Caco-2 (cell line): ENCODE results near the gene NCKAP5. TPM values are rescaled to one million over a fixed set of nuclear protein-coding genes. Genes with fewer than 3 reads are reported as not detected.

Experiments used
- BruUV-seq: library from RNA; stranded (reverse); fragments of 400-500 nt; replicated peaks from 2 replicates; lab custom pipeline; 2021; lab: Mats Ljungman, UMichigan
- CTCF ChIA-PET: fragments of 300-600 bp; sonication (Branson Sonifier 250); formaldehyde crosslinking; loops from one replicate; lab custom pipeline; 2022; ENCODE audit warnings: antibody characterized with exemption; lab: Charles Lee
- POLR2A ChIA-PET: fragments of 300-600 bp; sonication (Branson Sonifier 250); formaldehyde crosslinking; loops from one replicate; lab custom pipeline; 2022; ENCODE audit warnings: antibody characterized with exemption; lab: Charles Lee
- DNase-seq, 2 experiments: peaks; one replicate each; pipeline versions ENCODE4 v3.0.0 to v3.0.0-alpha.2; 2020 to 2022
- H3K27me3 ChIP-seq: replicated peaks from 2 replicates; pipeline ENCODE4 v1.6.0; 2011; ENCODE audit warnings: low read length; ENCODE audit not compliant: control insufficient read depth, insufficient read depth
- H3K36me3 ChIP-seq: 2 replicates; pipeline ENCODE4 v1.5.1; 2011; ENCODE audit warnings: low read length; ENCODE audit not compliant: control insufficient read depth, insufficient read depth
- H3K4me1 ChIP-seq: fragments of 250-450 bp; sonication (Bioruptor Pico); 2 replicates; pipeline ENCODE4 v1.5.1; 2020; ENCODE audit warnings: mild to moderate bottlenecking
- H3K4me3 ChIP-seq: 2 replicates; pipeline ENCODE4 v1.5.1; 2011; ENCODE audit warnings: low read depth, mild to moderate bottlenecking, control low read depth, low read length
- H3K9me3 ChIP-seq: fragments of 250-450 bp; sonication (Bioruptor Pico); 2 replicates; pipeline ENCODE4 v1.5.1; 2020; ENCODE audit warnings: mild to moderate bottlenecking, moderate library complexity
- H3K27ac Mint-ChIP-seq: one replicate; pipeline ENCODE4 v1.8.0; 2022; ENCODE audit warnings: mixed read lengths; ENCODE audit not compliant: unreplicated experiment
- H3K27me3 Mint-ChIP-seq: one replicate; pipeline ENCODE4 v1.8.0; 2022; ENCODE audit warnings: mixed read lengths; ENCODE audit not compliant: insufficient read depth, unreplicated experiment
- H3K36me3 Mint-ChIP-seq: one replicate; pipeline ENCODE4 v1.8.0; 2022; ENCODE audit warnings: mild to moderate bottlenecking, mixed read lengths; ENCODE audit not compliant: insufficient read depth, unreplicated experiment
- H3K4me1 Mint-ChIP-seq: one replicate; pipeline ENCODE4 v1.8.0; 2022; ENCODE audit warnings: low read depth, mixed read lengths; ENCODE audit not compliant: unreplicated experiment
- H3K4me3 Mint-ChIP-seq: one replicate; pipeline ENCODE4 v1.8.0; 2022; ENCODE audit warnings: mild to moderate bottlenecking, moderate library complexity, mixed read lengths; ENCODE audit not compliant: unreplicated experiment
- H3K9me3 Mint-ChIP-seq: one replicate; pipeline ENCODE4 v1.8.0; 2022; ENCODE audit warnings: mixed read lengths; ENCODE audit not compliant: unreplicated experiment
- intact Hi-C: fragments of 100-400 bp; cut with micrococcal nuclease; formaldehyde crosslinking; loops from one replicate; pipeline ENCODE4 v1.10.0; 2022; ENCODE audit not compliant: unreplicated experiment
- total RNA-seq: library from RNA; stranded (reverse); gene quantifications from 2 replicates; pipeline ENCODE4 v1.2.3, GENCODE V29; 2022
- TF ChIP-seq, protein P1 (sequence below), 2 experiments: fragments of 200-600 bp in 1 of 2; IDR thresholded peaks; 1 replicate in 1 of 2; 2 replicates in 1 of 2; pipeline versions ENCODE4 v1.5.1 to v1.8.0; 2011 to 2022; ENCODE audit warnings: antibody characterized with exemption in 1 of 2, control low read depth in 1 of 2, inconsistent platforms in 1 of 2, low read depth in 1 of 2, low read length in 1 of 2, mild to moderate bottlenecking in 1 of 2, moderate library complexity in 1 of 2; ENCODE audit not compliant: insufficient read depth in 1 of 2, severe bottlenecking in 1 of 2, unreplicated experiment in 1 of 2

NCKAP5 gene
- total RNA-seq, 1 experiment from 2014 or later, result 3.8 TPM

DNA sequence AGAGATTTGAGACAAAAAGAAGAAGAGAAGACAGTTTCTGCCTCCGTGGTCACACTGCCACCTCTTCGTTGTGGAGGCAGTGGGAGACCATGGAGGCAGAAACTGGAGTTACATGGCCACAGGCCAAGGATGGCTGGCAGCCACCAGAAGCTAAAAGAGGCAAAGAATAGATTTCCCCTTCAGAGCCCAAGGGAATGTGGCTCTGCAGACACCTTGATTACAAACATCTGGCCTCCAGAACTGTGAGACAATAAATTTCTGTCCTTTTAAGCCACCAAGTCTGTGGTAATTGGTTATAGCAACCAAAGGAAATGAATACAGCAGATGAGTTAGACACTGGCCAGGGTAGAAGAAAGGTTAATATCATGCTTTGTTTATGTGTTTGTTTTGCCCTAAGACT lies 477.9 kb downstream of the NCKAP5 start:
- Histone ChIP-seq H3K27me3 (no peaks in the 10 kb centered on the region), H3K4me3 (no peak overlapping the region), H3K4me1 (no peaks in the 10 kb centered on the region), H3K36me3 (no peaks in the 10 kb centered on the region), H3K9me3 (no peaks in the 10 kb centered on the region)
- no peak overlapping the region for H3K27ac Mint-ChIP-seq
- no TSS peak for BruUV-seq
- intact Hi-C loops, result no loop called here
- H3K27me3 Mint-ChIP-seq, result no peaks in the 10 kb centered on the region
- TF ChIP-seq, protein P1, sequence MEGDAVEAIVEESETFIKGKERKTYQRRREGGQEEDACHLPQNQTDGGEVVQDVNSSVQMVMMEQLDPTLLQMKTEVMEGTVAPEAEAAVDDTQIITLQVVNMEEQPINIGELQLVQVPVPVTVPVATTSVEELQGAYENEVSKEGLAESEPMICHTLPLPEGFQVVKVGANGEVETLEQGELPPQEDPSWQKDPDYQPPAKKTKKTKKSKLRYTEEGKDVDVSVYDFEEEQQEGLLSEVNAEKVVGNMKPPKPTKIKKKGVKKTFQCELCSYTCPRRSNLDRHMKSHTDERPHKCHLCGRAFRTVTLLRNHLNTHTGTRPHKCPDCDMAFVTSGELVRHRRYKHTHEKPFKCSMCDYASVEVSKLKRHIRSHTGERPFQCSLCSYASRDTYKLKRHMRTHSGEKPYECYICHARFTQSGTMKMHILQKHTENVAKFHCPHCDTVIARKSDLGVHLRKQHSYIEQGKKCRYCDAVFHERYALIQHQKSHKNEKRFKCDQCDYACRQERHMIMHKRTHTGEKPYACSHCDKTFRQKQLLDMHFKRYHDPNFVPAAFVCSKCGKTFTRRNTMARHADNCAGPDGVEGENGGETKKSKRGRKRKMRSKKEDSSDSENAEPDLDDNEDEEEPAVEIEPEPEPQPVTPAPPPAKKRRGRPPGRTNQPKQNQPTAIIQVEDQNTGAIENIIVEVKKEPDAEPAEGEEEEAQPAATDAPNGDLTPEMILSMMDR (IDR thresholded peaks at IDR 0.05; ENCODE audit: insufficient read depth in 1 of 2, low read depth in 1 of 2, low read length in 1 of 2, severe bottlenecking in 1 of 2, unreplicated experiment in 1 of 2), result no peak
- no peak overlapping the region for H3K4me3 Mint-ChIP-seq
- ChIA-PET POLR2A (no interaction called here), CTCF (no interaction called here)
- H3K9me3 Mint-ChIP-seq, result no peaks in the 10 kb centered on the region
- no peaks in the 10 kb centered on the region for H3K36me3 Mint-ChIP-seq
- H3K4me1 Mint-ChIP-seq, result no peaks in the 10 kb centered on the region
- DNase-seq, result no peak

GRCh38 chr2:133086176-133086575 lies 482.1 kb downstream of the NCKAP5 start:
- POLR2A ChIA-PET, result no interaction called here

GRCh38 chr2:133085646-133086045 lies 482.6 kb downstream of the NCKAP5 start:
- Histone ChIP-seq H3K27me3 (no peaks in the 10 kb centered on the region), H3K9me3 (no peaks in the 10 kb centered on the region), H3K4me1 (no peaks in the 10 kb centered on the region), H3K36me3 (no peaks in the 10 kb centered on the region), H3K4me3 (no peak overlapping the region)
- Mint-ChIP-seq H3K4me3 (no peak overlapping the region), H3K27me3 (no peaks in the 10 kb centered on the region), H3K27ac (no peak overlapping the region), H3K9me3 (no peaks in the 10 kb centered on the region), H3K4me1 (peaks cover 6% of the 10 kb centered on the region), H3K36me3 (no peaks in the 10 kb centered on the region)
- TF ChIP-seq, protein P1 (IDR thresholded peaks at IDR 0.05; ENCODE audit: insufficient read depth in 1 of 2, low read depth in 1 of 2, low read length in 1 of 2, severe bottlenecking in 1 of 2, unreplicated experiment in 1 of 2), result no peak
- ChIA-PET CTCF (no interaction called here), POLR2A (no interaction called here)
- no peak for DNase-seq
- intact Hi-C loops, result no loop called here
- no TSS peak for BruUV-seq

More at GRCh38 chr2:133086176-133086575, 482.1 kb downstream of the NCKAP5 start:
- intact Hi-C loops, result no loop called here
- no peaks in the 10 kb centered on the region for H3K36me3 ChIP-seq
- H3K27me3 Mint-ChIP-seq, result no peaks in the 10 kb centered on the region
- H3K27ac Mint-ChIP-seq, result no peak overlapping the region
- DNase-seq, result no peak
- no peak overlapping the region for H3K4me3 Mint-ChIP-seq
- H3K4me1 ChIP-seq, result no peaks in the 10 kb centered on the region
- no TSS peak for BruUV-seq
- peaks cover 6% of the 10 kb centered on the region for H3K4me1 Mint-ChIP-seq
- TF ChIP-seq, protein P1 (IDR thresholded peaks at IDR 0.05; ENCODE audit: insufficient read depth in 1 of 2, low read depth in 1 of 2, low read length in 1 of 2, severe bottlenecking in 1 of 2, unreplicated experiment in 1 of 2), result no peak
- CTCF ChIA-PET, result no interaction called here
- H3K36me3 Mint-ChIP-seq, result no peaks in the 10 kb centered on the region
- H3K9me3 Mint-ChIP-seq, result no peaks in the 10 kb centered on the region
- no peak overlapping the region for H3K4me3 ChIP-seq
- no peaks in the 10 kb centered on the region for H3K27me3 ChIP-seq
- no peaks in the 10 kb centered on the region for H3K9me3 ChIP-seq
